Measurements from ENCODE around the gene TAGLN2. TPM values are rescaled to one million over a fixed set of nuclear protein-coding genes. Genes with fewer than 3 reads are reported as not detected.

The TAGLN2 gene
- total and polyA plus RNA-seq, 9 of the 15 experiments (the other 6 are each of a cell fraction or from before 2014, with no cell fraction given): 192 to 683 (median 455) TPM

GRCh38 chr1:159908031-159908940 is 17.0 kb downstream of the TAGLN2 start (continued):
- TF ChIP-seq TCF3 (CRISPR knock-in tag; IDR thresholded peaks at IDR 0.05) (no peak), ZNF395 (CRISPR knock-in tag; IDR thresholded peaks at IDR 0.05) (no peak), E4F1 (CRISPR knock-in tag; IDR thresholded peaks at IDR 0.05; ENCODE audit: borderline replicate concordance) (no peak), ZBTB26 (CRISPR knock-in tag; IDR thresholded peaks at IDR 0.05) (no peak), CC2D1A (IDR thresholded peaks at IDR 0.05) (no peak)
